Neural cell (in vitro differentiated cells): Measurements from ENCODE around the gene ZNF467.

ENCODE experiments used
- CTCF ChIP-seq: fragments of 450-650 bp; IDR thresholded peaks from 2 replicates; pipeline ENCODE4 v1.5.1; 2014; ENCODE audit warnings: antibody characterized with exemption, mild to moderate bottlenecking, moderate library complexity; ENCODE audit not compliant: poor library complexity, severe bottlenecking
- EP300 ChIP-seq: fragments of 450-650 bp; conservative IDR thresholded peaks from 2 replicates; pipeline ENCODE4 v1.6.1; 2014; ENCODE audit warnings: antibody characterized with exemption, mild to moderate bottlenecking, moderate library complexity; ENCODE audit not compliant: poor library complexity, severe bottlenecking
- EZH2 ChIP-seq: fragments of 200-600, 300-800 bp; shearing (Covaris generic), sonication (generic); IDR thresholded peaks from 2 replicates; pipeline ENCODE4 v1.6.1; 2014; ENCODE audit warnings: antibody characterized with exemption, low read length, borderline replicate concordance, mild to moderate bottlenecking; ENCODE audit not compliant: insufficient read depth, poor library complexity, severe bottlenecking
- RAD21 ChIP-seq: fragments of 450-650 bp; conservative IDR thresholded peaks from 2 replicates; pipeline ENCODE4 v1.6.1; 2014; ENCODE audit warnings: antibody characterized with exemption, mild to moderate bottlenecking, moderate library complexity
- REST ChIP-seq: IDR thresholded peaks from 2 replicates; pipeline ENCODE4 v1.6.1; 2012; ENCODE audit warnings: borderline replicate concordance
- SMC3 ChIP-seq: fragments of 450-650 bp; conservative IDR thresholded peaks from 2 replicates; pipeline ENCODE4 v1.6.1; 2014; ENCODE audit warnings: antibody characterized with exemption, mild to moderate bottlenecking, moderate library complexity; ENCODE audit not compliant: poor library complexity
- TAF1 ChIP-seq: IDR thresholded peaks from 2 replicates; pipeline ENCODE4 v1.6.1; 2012; ENCODE audit warnings: low read depth

DNA sequence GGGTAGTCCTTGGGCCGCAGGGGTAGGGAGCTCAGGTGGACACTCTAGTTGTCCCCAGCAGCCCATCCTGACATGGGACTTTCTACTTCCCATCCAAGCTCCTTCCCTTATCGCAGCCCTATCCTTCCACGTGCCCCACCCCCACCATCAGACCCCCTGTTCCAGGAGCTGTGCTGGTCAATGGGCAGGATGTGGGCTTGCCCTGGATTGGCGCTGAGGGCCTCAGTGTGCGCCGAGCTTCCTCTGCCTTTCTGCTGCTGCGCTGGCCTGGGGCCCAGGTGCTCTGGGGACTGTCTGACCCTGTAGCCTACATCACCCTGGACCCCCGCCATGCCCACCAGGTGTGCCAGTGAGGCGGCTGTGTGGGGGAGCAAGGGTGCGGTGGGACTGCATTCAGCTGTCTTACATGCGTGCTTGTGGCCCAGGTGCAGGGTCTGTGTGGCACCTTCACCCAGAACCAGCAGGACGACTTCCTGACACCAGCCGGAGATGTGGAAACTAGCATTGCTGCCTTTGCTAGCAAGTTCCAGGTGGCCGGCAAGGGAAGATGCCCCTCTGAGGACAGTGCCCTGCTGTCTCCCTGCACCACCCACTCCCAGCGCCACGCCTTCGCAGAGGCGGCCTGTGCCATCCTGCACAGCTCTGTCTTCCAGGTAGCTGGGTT lies 9.4 kb upstream of the ZNF467 start:
- no peak for TF ChIP-seq TAF1
- TF ChIP-seq CTCF: no peak
- TF ChIP-seq EZH2: no peak
- TF ChIP-seq REST: no peak
- no peak for TF ChIP-seq EP300
- TF ChIP-seq RAD21: no peak
- TF ChIP-seq SMC3: no peak
